Transverse colon (tissue), 4 donors: ENCODE measurements around the gene TCTA. TPM values are rescaled to one million over a fixed set of nuclear protein-coding genes. Genes with fewer than 3 reads are reported as not detected.
A peak's percentile ranks its signal among the peaks of the same experiment; 100 is the strongest.
"Not testable (repeated sequence)": the region's sequence is repeated elsewhere in the genome, so short reads cannot be mapped to it uniquely, and the experiment has no call there.

Source experiments
- DNase-seq: peaks from one replicate; pipeline ENCODE4 v3.0.0-alpha.2; 2019
- H3K27ac ChIP-seq, 4 donors: fragments of 200-600 bp; sonication (generic); 2 replicates each; pipeline ENCODE4 v1.5.1; 2016 to 2018; ENCODE audit warnings: inconsistent platforms in 4 of 4
- H3K27me3 ChIP-seq: fragments of 200-600 bp; sonication (generic); 2 replicates; pipeline ENCODE4 v1.5.1; 2017; ENCODE audit warnings: inconsistent platforms
- H3K36me3 ChIP-seq, 4 donors: fragments of 200-600 bp; sonication (generic); 2 replicates each; pipeline ENCODE4 v1.5.1; 2017 to 2019; ENCODE audit warnings: inconsistent platforms in 4 of 4
- H3K4me1 ChIP-seq, 4 donors: fragments of 200-600 bp; sonication (generic); 2 replicates each; pipeline ENCODE4 v1.5.1; 2017 to 2020; ENCODE audit warnings: inconsistent platforms in 4 of 4
- H3K4me3 ChIP-seq, 4 donors: fragments of 200-600 bp; sonication (generic); 1 replicate in 1 of 4; 2 replicates in 3 of 4; pipeline versions ENCODE4 v1.5.1 to v1.6.1; 2017 to 2019; ENCODE audit warnings: inconsistent platforms in 4 of 4
- H3K9me3 ChIP-seq, 2 donors: fragments of 200-600 bp; sonication (generic); 2 replicates each; pipeline ENCODE4 v1.5.1; 2017 to 2019; ENCODE audit warnings: inconsistent platforms in 2 of 2
- CTCF ChIP-seq, 5 experiments: fragments of 200-600 bp in 3 of 5; fragments of 450-650 bp in 2 of 5; sonication (generic) in 3 of 5; IDR thresholded peaks; 1 replicate in 2 of 5; 2 replicates in 3 of 5; pipeline ENCODE4 v1.5.1; 2016 to 2017; ENCODE audit warnings: antibody characterized with exemption in 5 of 5, inconsistent platforms in 3 of 5, mild to moderate bottlenecking in 2 of 5, moderate library complexity in 1 of 5
- EP300 ChIP-seq: sonication (generic); formaldehyde crosslinking; IDR thresholded peaks from one replicate; pipeline ENCODE4 v1.6.1; 2017; ENCODE audit warnings: antibody characterized with exemption, low read depth
- POLR2A ChIP-seq: fragments of 450-650 bp; IDR thresholded peaks from one replicate; pipeline ENCODE4 v1.6.1; 2016; ENCODE audit warnings: antibody characterized with exemption, mild to moderate bottlenecking, moderate library complexity
- POLR2AphosphoS5 ChIP-seq, 3 donors: sonication (generic); formaldehyde crosslinking; IDR thresholded peaks; one replicate each; pipeline ENCODE4 v1.6.1; 2016; ENCODE audit warnings: antibody characterized with exemption in 3 of 3
- WGBS, 2 donors: methylation state at CpG; one replicate each; pipeline ENCODE4 v1.1.5; 2018; ENCODE audit warnings: low coverage in 1 of 2; 5-methylcytosine and 5-hydroxymethylcytosine counted together
- in situ Hi-C, 4 donors: fragments of 200-750 bp; cut with MboI; loops; one replicate each; pipeline versions ENCODE4 v1.15.0 to v1.15.1; 2017; ENCODE audit warnings: low sequenced_read_pairs in 3 of 4, low pct_ligation_motif_present in 1 of 4, low pct_unique_long_range_greater_than_20kb in 1 of 4
- intact Hi-C: fragments of 100-400 bp; cut with DNase I; formaldehyde crosslinking; loops from one replicate; pipeline ENCODE4 v1.15.1; 2023; ENCODE audit warnings: low total_unique reads
- total RNA-seq, 4 donors: library from RNA; depleted of rRNA; stranded (reverse); fragments of >200 nt; gene quantifications; one replicate each; pipeline ENCODE4 v1.1.0, GENCODE V29; 2016

The TCTA gene
- total RNA-seq, 4 donors from 2014 or later, result 7.8 to 59.8 (median 38.6) TPM

- no peak for DNase-seq
- Histone ChIP-seq H3K27ac (peak overlapping the region in 1 of 4 donors; percentile 24), H3K36me3 (peaks cover 0 to 12% (median 2%) of the 10 kb centered on the region in 4 donors), H3K9me3 (no peaks in the 10 kb centered on the region), H3K4me1 (peaks cover 7 to 56% (median 10%) of the 10 kb centered on the region in 4 donors), H3K4me3 (no peak overlapping the region), H3K27me3 (no peaks in the 10 kb centered on the region)
- in situ Hi-C loops (no loop called here), intact Hi-C loops (no loop called here)
- WGBS, 2 donors, result 45 to 64% methylated on average over 2 to 4 of the region's 4 CpGs
- TF ChIP-seq POLR2AphosphoS5 (IDR thresholded peaks at IDR 0.05), result no peak
- no peak for TF ChIP-seq EP300
- TF ChIP-seq POLR2A, result no peak
- TF ChIP-seq CTCF (IDR thresholded peaks at IDR 0.05), result no peak
Measured at GRCh38 chr3:49397470-49397869, 14.8 kb upstream of the TCTA start.

DNA sequence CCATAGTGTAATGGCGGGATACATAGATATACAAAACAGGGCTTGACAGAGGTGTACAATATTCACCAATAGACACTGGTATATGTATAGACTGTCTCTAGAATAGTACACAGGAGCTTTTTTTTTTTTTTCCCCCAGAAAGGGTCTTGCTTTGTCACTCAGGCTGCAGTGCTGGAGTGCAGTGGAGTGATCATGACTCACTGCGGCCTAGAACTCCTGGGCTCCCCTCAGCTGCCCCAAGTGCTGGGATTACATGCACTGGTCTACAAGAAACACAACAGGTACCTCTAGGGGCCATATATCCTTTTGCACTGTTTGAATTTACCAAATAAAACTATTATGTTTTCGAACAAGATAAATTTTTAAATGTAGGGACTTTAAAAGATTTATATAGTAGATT lies 12.8 kb upstream of the TCTA start:
- H3K4me3 ChIP-seq, result no peak overlapping the region
- no peak overlapping the region for H3K27ac ChIP-seq
- peaks cover 0 to 12% (median 3%) of the 10 kb centered on the region in 4 donors for H3K36me3 ChIP-seq
- 93 to 100% methylated on average over 2 to 3 of the region's 3 CpGs for WGBS, 2 donors
- no peaks in the 10 kb centered on the region for H3K27me3 ChIP-seq
- H3K9me3 ChIP-seq, result no peaks in the 10 kb centered on the region
- in situ Hi-C loops, result no loop called here
- no peak for DNase-seq
- TF ChIP-seq POLR2A (no peak), POLR2AphosphoS5 (IDR thresholded peaks at IDR 0.05) (no peak), EP300 (no peak), CTCF (IDR thresholded peaks at IDR 0.05) (no peak)
- peaks cover 8 to 72% (median 12%) of the 10 kb centered on the region in 4 donors for H3K4me1 ChIP-seq
- intact Hi-C loops, result no loop called here

GRCh38 chr3:49401766-49402165 lies 10.5 kb upstream of the TCTA start:
- no peak overlapping the region for H3K27ac ChIP-seq
- TF ChIP-seq EP300, result no peak
- intact Hi-C loops (no loop called here), in situ Hi-C loops (no loop called here)
- no peak for DNase-seq
- no peak overlapping the region for H3K4me3 ChIP-seq
- H3K27me3 ChIP-seq, result no peaks in the 10 kb centered on the region
- no peaks in the 10 kb centered on the region for H3K9me3 ChIP-seq
- 61 to 100% methylated on average over 1 to 2 of the region's 2 CpGs for WGBS, 2 donors
- peaks cover 0 to 6% (median 0%) of the 10 kb centered on the region in 4 donors for H3K36me3 ChIP-seq
- H3K4me1 ChIP-seq, result peaks cover 15 to 85% (median 27%) of the 10 kb centered on the region in 4 donors

DNA sequence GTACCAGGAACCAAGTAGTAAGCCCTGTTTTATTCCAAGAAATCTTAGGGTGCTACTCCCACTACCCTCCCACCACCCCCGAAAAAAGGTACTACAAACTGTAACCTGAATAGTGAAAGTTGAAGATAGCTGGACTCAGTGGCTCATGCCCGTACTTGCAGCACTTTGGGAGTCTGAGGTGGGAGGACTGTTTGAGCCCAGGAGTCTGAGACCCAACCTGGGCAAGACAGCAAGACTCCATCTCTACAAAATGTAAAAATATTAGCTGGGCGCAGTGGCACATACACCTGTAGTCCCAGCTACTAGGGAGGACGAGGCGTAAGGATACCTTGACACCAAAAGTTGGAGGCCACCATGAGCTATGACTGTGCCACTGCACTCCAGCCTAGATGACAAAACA lies 8.3 kb upstream of the TCTA start:
- no peak for TF ChIP-seq CTCF (IDR thresholded peaks at IDR 0.05)
- no peak for TF ChIP-seq POLR2A
- TF ChIP-seq POLR2AphosphoS5 (IDR thresholded peaks at IDR 0.05), result no peak
- TF ChIP-seq EP300, result no peak
- in situ Hi-C loops (no loop called here), intact Hi-C loops (no loop called here)
- WGBS, 2 donors, result 76% methylated on average over 5 of the region's 5 CpGs; no CpG with 5 or more reads in 1 of the 2 donors
- H3K27ac ChIP-seq, result no peak overlapping the region
- H3K9me3 ChIP-seq, result no peaks in the 10 kb centered on the region
- DNase-seq, result no peak
- peaks cover 16 to 90% (median 35%) of the 10 kb centered on the region in 4 donors for H3K4me1 ChIP-seq
- H3K36me3 ChIP-seq, result peaks cover 0 to 6% (median 0%) of the 10 kb centered on the region in 4 donors
- no peak overlapping the region for H3K4me3 ChIP-seq
- no peaks in the 10 kb centered on the region for H3K27me3 ChIP-seq

DNA sequence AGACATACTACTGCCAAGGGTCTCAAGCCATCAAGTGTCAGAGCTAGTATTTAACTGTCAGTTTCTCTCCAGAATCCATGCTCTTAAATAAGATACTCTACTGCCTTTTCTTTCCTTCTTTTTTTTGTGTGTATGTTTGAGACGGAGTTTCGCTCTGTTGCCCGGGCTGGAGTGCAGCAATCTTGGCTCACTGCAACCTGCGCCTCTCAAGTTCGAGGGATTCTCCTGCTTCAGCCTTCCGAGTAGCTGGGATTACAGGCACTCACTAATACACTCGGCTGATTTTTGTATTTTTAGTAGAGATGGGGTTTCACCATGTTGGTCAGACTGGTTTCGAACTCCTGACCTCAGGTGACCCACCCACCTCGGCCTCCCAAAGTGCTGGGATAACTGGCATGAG lies 6.7 kb upstream of the TCTA start:
- peak overlapping the region; percentile 48 to 66 (median 62) for H3K27ac ChIP-seq
- H3K9me3 ChIP-seq, H3K36me3 ChIP-seq, H3K27me3 ChIP-seq, DNase-seq, in situ Hi-C loops, H3K4me3 ChIP-seq, intact Hi-C loops: not testable (repeated sequence)
- H3K4me1 ChIP-seq, result peaks cover 30 to 92% (median 48%) of the 10 kb centered on the region in 4 donors
- WGBS, 2 donors, result 48 to 55% methylated on average over 6 to 9 of the region's 9 CpGs
